ENCODE data around the gene PTPRD.

DNA sequence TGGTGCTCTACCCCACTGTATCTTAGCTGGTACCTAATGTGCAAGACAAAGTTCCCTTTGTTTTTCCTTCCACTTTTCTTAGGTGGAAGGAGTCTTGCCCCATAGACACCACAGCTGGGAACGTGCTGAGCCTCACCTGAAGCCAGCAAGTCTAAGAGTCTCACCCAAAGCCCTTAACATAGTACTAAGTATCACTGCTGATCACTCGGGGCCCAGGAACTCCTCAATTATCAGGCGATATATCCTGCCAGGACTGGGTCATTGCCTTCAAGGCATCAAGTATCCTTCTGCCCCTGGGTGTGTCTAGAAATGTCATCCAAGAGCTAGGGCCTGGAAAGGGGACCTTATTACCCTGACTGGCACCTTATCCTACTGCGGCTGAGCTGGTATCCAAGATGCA lies 123.9 kb downstream of the PTPRD start:
- TF ChIP-seq, protein P1, sequence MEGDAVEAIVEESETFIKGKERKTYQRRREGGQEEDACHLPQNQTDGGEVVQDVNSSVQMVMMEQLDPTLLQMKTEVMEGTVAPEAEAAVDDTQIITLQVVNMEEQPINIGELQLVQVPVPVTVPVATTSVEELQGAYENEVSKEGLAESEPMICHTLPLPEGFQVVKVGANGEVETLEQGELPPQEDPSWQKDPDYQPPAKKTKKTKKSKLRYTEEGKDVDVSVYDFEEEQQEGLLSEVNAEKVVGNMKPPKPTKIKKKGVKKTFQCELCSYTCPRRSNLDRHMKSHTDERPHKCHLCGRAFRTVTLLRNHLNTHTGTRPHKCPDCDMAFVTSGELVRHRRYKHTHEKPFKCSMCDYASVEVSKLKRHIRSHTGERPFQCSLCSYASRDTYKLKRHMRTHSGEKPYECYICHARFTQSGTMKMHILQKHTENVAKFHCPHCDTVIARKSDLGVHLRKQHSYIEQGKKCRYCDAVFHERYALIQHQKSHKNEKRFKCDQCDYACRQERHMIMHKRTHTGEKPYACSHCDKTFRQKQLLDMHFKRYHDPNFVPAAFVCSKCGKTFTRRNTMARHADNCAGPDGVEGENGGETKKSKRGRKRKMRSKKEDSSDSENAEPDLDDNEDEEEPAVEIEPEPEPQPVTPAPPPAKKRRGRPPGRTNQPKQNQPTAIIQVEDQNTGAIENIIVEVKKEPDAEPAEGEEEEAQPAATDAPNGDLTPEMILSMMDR (IDR thresholded peaks at IDR 0.05; ENCODE audit: insufficient read depth, low read length, poor library complexity, severe bottlenecking), result no peak
- TF ChIP-seq EZH2phosphoT487 (conservative IDR thresholded peaks at IDR 0.05; ENCODE audit: low read length), result no peak
